Stimulated activated memory B cell treated with anti-CD40 and anti-IgM and Interleukin-4, amounts not matched to agents 10 μg/mL and 1 μg/mL and 100 μg/mL, for 72 hours (primary cell): ENCODE results near the gene MAP4K3.

Source experiments
- ATAC-seq: fragments of 150-1000 bp; cut with Tn5 transposase; 2 replicates; pipeline ENCODE4 v1.10.0; 2021
- H3K27ac Mint-ChIP-seq: one replicate; pipeline ENCODE4 v1.8.0; 2022; ENCODE audit warnings: mild to moderate bottlenecking, mixed read lengths
- H3K27me3 Mint-ChIP-seq: one replicate; pipeline ENCODE4 v1.8.0; 2022; ENCODE audit warnings: mixed read lengths
- H3K36me3 Mint-ChIP-seq: one replicate; pipeline ENCODE4 v1.8.0; 2022; ENCODE audit warnings: mixed read lengths
- H3K4me1 Mint-ChIP-seq: one replicate; pipeline ENCODE4 v1.8.0; 2022; ENCODE audit warnings: mixed read lengths
- H3K4me3 Mint-ChIP-seq: one replicate; pipeline ENCODE4 v1.8.0; 2022; ENCODE audit warnings: mild to moderate bottlenecking, moderate library complexity, mixed read lengths
- H3K9me3 Mint-ChIP-seq: one replicate; pipeline ENCODE4 v1.8.0; 2022; ENCODE audit warnings: mixed read lengths

MAP4K3 gene

GRCh38 chr2:39213015-39213414 lies 224.1 kb downstream of the MAP4K3 start:
- no peaks in the 10 kb centered on the region for H3K4me1 Mint-ChIP-seq
- no peak for ATAC-seq
- H3K36me3 Mint-ChIP-seq = no peaks in the 10 kb centered on the region
- no peak overlapping the region for H3K27ac Mint-ChIP-seq
- no peaks in the 10 kb centered on the region for H3K9me3 Mint-ChIP-seq
- H3K27me3 Mint-ChIP-seq = no peaks in the 10 kb centered on the region
- no peak overlapping the region for H3K4me3 Mint-ChIP-seq

- ATAC-seq = no peak
- Mint-ChIP-seq H3K27ac (no peak overlapping the region), H3K27me3 (no peaks in the 10 kb centered on the region), H3K36me3 (no peaks in the 10 kb centered on the region), H3K4me3 (no peak overlapping the region), H3K4me1 (no peaks in the 10 kb centered on the region), H3K9me3 (no peaks in the 10 kb centered on the region)
Observed at GRCh38 chr2:39210846-39211245, 226.2 kb downstream of the MAP4K3 start.

- Mint-ChIP-seq H3K4me3 (no peak overlapping the region), H3K4me1 (no peaks in the 10 kb centered on the region), H3K27me3 (no peaks in the 10 kb centered on the region), H3K9me3 (peaks cover 14% of the 10 kb centered on the region), H3K36me3 (peaks cover 5% of the 10 kb centered on the region), H3K27ac (no peak overlapping the region)
- ATAC-seq = no peak
Observed at GRCh38 chr2:39203382-39203781, 233.7 kb downstream of the MAP4K3 start.

GRCh38 chr2:39202639-39203369 lies 234.3 kb downstream of the MAP4K3 start:
- ATAC-seq = no peak
- H3K4me1 Mint-ChIP-seq = no peaks in the 10 kb centered on the region
- H3K27ac Mint-ChIP-seq = no peak overlapping the region
- H3K4me3 Mint-ChIP-seq = no peak overlapping the region
- peaks cover 14% of the 10 kb centered on the region for H3K9me3 Mint-ChIP-seq
- peaks cover 5% of the 10 kb centered on the region for H3K36me3 Mint-ChIP-seq
- H3K27me3 Mint-ChIP-seq = no peaks in the 10 kb centered on the region
